Retina (tissue), 1 donor: Measurements from ENCODE around the gene GET4.
"Not testable (repeated sequence)": the region's sequence is repeated elsewhere in the genome, so short reads cannot be mapped to it uniquely, and the experiment has no call there.

Source experiments
- DNase-seq: peaks from one replicate; pipeline ENCODE4 v3.0.0-alpha.2; 2016

GET4 gene

DNA sequence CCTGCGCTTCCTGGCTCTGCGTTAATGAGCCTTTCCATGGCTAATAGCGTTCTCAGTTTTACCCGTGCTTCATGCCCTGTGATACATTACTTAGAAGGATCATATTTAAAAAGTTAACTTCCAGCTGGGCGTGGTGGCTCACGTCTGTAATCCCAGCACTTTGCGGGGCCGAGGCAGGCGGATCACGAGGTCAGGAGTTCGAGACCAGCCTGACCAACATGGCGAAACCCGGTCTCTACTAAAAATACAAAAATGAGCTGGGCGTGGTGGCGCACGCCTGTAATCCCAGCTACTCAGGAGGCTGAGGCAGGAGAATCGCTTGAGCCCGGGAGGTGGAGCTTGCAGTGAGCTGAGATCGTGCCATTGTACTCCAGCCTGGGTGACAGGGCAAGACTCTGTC lies 3.7 kb upstream of the GET4 start:
- not testable (repeated sequence) for DNase-seq

- DNase-seq, result peak; percentile 82
Measured at GRCh38 chr7:873367-874002, 2.9 kb upstream of the GET4 start.

- no peak for DNase-seq
Measured at GRCh38 chr7:874031-874749, 2.2 kb upstream of the GET4 start.

- no peak for DNase-seq
Measured at GRCh38 chr7:875051-875450, 1.3 kb upstream of the GET4 start.

GRCh38 chr7:875476-876076 lies 778 bp upstream of the GET4 start:
- DNase-seq, result peak; percentile 31

- no peak for DNase-seq
Measured at GRCh38 chr7:876972-877311, 588 bp downstream of the GET4 start.

DNA sequence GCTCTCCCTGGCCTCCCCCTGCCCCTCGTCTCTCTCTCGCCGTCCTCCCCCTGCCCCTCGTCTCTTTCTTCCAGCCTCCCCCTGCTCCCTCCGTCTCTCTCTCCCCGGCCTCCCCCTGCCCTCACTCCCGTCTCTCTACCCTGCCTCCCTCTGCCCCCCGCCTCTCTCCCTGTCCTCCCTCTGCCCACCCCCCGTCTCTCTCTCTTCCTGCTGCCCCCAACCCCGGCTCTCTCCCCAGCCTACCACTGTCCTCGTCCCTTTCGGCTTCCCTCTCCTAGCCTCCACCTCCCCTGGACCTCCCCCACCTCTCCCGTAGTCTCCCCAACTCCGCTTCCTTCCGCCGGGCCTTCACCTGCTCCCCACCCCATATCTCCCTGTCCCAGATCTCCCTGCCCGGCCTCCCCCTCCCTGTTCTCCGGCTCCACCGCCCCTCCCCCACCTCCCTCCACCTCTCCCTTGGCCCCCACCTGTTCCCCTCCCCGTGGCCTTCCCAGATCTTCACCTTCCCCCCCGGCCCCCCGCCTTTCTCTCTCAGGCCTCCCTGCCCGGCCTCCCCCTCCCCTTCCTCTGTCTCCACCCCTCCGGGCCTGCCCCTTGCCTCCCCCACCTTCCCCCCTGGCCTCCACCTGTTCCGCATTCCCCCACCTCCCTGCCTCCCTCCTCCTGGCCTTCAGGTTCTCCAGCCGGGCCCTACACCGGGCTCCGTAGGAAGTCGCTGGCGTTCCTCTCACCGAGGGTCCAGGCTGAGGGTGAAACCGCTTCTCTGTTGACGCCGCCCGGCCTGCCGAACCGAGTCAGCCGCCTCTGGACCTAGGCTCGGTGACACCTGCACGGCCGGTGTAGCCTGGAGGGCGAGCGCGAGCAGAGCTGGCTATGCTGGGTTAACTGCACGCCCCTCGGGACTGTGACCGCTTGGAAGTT lies 1.2 kb downstream of the GET4 start:
- DNase-seq, result no peak

DNA sequence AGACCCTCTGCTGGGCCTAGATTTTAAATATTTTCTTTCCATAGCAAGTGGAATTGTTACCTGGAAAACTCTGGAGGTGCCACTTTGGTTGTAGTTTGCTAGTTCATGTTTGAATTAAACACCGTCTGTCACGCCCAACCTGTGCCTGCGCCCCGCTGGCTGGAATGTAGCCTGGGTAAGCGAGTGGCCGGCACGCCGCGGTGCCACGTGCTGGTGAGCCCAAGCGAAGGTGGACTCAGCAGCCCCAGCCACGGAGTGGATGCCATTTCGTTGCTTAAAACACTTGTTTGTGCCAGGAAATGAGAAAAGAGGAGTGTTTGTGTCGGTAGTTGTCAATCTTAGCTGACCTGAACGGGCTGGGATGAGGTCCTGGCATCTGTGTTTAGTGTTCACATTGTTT lies 2.7 kb downstream of the GET4 start:
- no peak for DNase-seq

DNA sequence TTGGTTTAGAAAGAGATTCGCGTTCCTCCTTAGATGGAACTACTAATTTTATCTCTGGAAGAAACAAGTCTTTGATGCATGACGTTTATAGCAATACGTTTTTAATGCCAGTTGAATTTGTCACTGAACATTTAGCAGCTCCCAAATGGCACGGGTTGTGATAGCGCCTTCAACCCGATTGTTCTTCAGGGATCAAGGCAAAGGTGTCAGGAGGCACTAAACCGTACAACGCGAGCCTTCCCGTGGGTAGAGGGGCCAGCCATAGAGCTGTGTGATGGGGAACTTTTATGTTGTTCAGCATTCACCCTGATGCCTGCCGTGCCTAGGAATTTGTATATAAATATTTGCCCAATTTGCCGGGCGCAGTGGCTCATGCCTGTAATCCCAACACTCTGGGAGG lies 3.4 kb downstream of the GET4 start:
- DNase-seq, result no peak

DNA sequence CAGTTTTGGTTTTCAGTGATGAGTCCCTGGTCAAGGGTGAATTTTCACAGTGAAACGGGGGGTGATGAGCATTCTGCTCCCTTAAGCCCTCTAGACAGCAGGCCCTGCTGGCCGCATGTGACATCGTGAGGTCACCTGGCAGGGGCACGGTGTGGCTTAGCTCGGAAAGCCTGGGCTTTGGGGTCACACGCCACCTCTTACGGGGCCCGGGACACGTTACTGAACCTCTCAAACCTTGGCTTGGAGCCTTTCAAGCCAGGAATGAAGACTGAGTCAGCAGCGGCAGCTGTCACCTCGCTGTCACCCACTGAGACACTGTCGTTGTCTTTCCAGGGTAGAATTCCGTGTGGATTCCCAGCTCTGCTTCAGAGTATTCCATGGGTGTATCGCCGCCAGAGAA lies 4.1 kb downstream of the GET4 start:
- no peak for DNase-seq

DNA sequence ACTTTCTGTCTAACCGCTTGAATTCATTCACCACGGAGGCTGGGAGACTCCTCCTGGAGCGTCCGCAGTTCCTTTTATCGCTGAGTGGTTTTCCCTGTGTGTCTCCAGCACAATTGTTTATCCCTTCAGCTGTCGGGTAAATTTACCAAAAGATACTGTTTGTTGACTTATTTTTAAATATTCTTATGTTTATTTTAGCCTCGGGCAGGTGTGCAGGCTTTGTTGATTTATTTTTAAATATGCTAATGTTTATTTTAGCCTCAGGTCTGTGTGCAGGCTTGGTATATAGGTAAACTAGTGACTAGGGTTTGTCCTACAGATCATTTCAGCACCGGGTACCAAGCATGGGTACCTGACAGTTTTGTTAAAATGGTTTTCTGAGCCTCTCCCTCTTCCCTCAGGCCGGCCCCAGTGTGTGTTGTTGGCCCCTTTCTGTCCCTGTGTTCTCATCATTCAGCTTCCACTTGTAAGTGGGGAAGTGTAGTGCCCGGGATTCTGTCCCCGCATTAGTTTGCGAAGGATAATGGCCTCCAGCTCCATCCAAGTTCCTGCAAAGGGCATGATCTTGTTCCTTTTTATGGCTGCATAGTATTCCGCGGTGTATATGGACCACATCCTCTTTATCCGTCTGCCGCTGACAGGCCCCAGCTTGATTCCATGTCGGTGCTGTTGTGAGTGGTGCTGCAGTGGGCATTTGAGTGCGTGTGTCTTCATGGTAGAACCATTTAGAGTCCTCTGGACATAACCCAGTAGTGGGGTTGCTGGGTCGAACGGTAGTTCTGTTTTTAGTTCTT lies 5.3 kb downstream of the GET4 start:
- DNase-seq, result no peak

- no peak for DNase-seq
Measured at GRCh38 chr7:882336-883035, 6.1 kb downstream of the GET4 start.

DNA sequence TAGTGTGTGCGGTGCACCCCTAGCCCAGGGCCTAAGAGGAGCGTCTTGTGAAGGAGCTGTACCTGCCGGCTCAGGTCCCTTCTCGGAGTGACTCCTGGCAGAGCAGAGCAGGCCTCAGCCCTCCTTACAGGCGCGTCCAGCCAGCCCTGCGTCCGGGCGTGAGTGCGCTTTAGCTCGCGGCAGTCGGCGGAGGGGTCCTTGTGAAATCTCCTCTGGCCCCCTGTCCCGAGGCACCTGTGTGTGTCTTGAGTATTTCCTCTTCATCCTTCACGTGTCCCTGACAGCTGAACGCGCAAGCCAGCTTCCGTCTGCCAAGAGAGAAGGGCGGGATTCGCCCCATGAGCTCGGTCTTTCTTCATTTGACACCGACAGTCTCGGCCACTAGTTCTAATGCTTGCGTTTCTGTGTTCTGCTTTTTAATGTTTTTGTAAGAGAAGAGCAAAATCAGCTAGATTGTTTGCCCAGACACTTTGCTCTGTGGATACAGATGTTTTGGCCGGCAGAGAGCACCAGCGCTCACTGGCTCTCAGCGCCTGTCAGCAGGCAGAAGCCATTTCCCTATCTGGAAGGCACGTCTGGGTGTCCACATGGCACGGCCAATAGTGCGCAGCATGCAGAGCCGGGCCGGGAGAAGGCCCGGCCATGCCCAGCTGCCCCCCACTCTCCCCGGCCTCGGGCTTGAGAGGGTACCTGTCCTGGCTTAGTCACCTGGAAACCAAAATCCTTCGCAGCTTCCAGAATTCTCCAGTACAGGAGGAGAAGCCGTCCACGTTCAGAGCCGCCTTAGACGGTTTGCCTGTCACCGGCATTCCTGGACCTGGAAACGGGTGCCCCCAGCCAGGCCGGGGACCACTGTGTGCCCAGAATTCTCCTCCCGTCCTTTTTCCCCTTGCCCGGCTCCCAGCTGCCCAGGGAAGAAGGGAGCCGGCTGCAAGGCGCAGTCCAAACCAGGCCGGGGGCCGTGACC lies 7.0 kb downstream of the GET4 start:
- DNase-seq, result no peak

DNA sequence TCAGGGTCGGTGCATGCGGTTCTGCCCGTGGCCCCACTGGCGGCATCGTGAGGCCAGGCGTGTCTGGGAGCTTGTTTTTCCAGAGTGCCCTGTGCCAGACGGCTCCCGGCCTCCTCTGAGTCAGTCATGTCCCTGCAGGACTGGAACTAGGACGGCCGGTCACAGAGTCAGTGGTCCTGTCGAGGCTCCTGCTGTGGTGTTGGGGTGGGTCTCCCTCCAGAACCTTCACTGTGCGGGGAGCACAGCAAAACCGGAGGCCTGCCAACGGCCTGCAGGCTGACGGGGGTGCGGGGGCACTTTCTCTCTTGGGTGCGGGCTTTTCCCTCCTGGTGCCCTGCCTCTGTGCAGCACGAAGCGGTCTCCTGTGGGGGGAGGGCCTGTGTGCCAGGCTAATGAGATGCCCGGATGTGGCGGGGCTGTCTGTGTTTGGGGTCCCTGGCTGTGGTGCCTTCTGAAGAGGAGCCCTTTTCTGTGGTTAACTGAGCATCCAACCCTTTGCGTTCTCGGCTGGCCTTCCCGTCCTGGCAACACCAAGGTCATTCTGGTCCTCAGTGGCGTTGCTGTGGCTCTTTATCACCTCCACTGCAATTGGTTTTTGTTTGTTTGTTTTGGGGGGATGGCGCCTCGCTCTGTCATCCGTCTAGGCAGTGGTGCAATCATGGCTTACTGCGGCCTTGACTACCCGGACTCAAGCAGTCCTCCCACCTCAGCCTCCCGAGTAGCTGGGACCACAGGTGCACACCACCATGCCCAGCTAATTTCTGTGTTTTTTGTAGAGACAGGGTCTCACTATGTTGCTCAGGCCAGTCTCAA lies 8.0 kb downstream of the GET4 start:
- DNase-seq, result no peak

- no peak for DNase-seq
Measured at GRCh38 chr7:885261-885892, 9.0 kb downstream of the GET4 start.

- no peak for DNase-seq
Measured at GRCh38 chr7:885893-886625, 9.7 kb downstream of the GET4 start.

GRCh38 chr7:886626-887487 lies 10.5 kb downstream of the GET4 start:
- DNase-seq, result no peak

DNA sequence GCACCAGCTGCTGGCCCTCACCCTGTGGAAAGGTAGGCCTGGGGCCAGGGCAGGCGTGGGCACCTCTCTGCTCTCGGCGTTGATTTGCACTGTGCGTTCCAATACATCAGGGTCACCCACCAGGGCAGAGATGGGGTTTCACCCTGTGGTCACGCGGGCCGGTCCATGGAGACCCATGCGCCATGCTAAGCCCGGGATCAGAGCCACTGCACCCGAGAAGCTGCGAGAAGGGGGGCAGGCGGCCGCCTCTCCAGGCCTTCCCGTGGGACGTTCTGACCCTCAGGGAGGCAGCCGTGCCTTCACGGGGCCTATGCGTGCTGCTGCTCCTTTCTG lies 11.1 kb downstream of the GET4 start:
- no peak for DNase-seq
